GM23248 (cell line): Measurements from ENCODE around the gene TFPI. TPM values are rescaled to one million over a fixed set of nuclear protein-coding genes. Genes with fewer than 3 reads are reported as not detected.

ENCODE experiments used
- DNase-seq: peaks from one replicate; pipeline ENCODE4 v3.0.0-alpha.2; 2015
- H2AFZ ChIP-seq: fragments of 200-600 bp; sonication (generic); 2 replicates; pipeline ENCODE4 v1.6.1; 2016; ENCODE audit warnings: antibody characterized with exemption
- H3F3A ChIP-seq: fragments of 200-600 bp; sonication (generic); 2 replicates; pipeline ENCODE4 v1.6.1; 2016; ENCODE audit warnings: mild to moderate bottlenecking, antibody characterized with exemption, mixed run types; ENCODE audit not compliant: insufficient read depth
- H3K27ac ChIP-seq: fragments of 200-600 bp; sonication (generic); 2 replicates; pipeline ENCODE4 v1.5.1; 2016; ENCODE audit warnings: mild to moderate bottlenecking
- H3K27me3 ChIP-seq: fragments of 200-600 bp; sonication (generic); replicated peaks from 2 replicates; pipeline ENCODE4 v1.6.1; 2016; ENCODE audit warnings: mild to moderate bottlenecking; ENCODE audit not compliant: insufficient read depth
- H3K36me3 ChIP-seq: fragments of 200-600 bp; sonication (generic); 2 replicates; pipeline ENCODE4 v1.6.1; 2016; ENCODE audit warnings: low read depth, mild to moderate bottlenecking
- H3K4me1 ChIP-seq: fragments of 200-600 bp; sonication (generic); 2 replicates; pipeline ENCODE4 v1.6.1; 2016; ENCODE audit warnings: mild to moderate bottlenecking; ENCODE audit not compliant: insufficient read depth
- H3K4me2 ChIP-seq: fragments of 200-600 bp; sonication (generic); one replicate; pipeline ENCODE4 v1.6.1; 2016; ENCODE audit warnings: mild to moderate bottlenecking; ENCODE audit not compliant: unreplicated experiment
- H3K4me3 ChIP-seq: fragments of 200-600 bp; sonication (generic); 2 replicates; pipeline ENCODE4 v1.5.1; 2016; ENCODE audit warnings: mild to moderate bottlenecking
- H3K79me2 ChIP-seq: fragments of 200-600 bp; sonication (generic); 2 replicates; pipeline ENCODE4 v1.6.1; 2016; ENCODE audit warnings: mild to moderate bottlenecking; ENCODE audit not compliant: insufficient read depth
- H3K9ac ChIP-seq: fragments of 200-600 bp; sonication (generic); 2 replicates; pipeline ENCODE4 v1.6.1; 2016; ENCODE audit warnings: mild to moderate bottlenecking
- H3K9me2 ChIP-seq: fragments of 200-600 bp; sonication (generic); 2 replicates; pipeline ENCODE4 v1.6.1; 2016; ENCODE audit warnings: mixed run types, mild to moderate bottlenecking, moderate library complexity; ENCODE audit not compliant: insufficient read depth
- H3K9me3 ChIP-seq: fragments of 200-600 bp; sonication (generic); one replicate; pipeline ENCODE4 v1.6.1; 2017; ENCODE audit warnings: low read depth
- H4K20me1 ChIP-seq: fragments of 200-600 bp; sonication (generic); 2 replicates; pipeline ENCODE4 v1.6.0; 2016; ENCODE audit not compliant: insufficient read depth
- EZH2 ChIP-seq: fragments of 200-600 bp; sonication (generic); IDR thresholded peaks from 2 replicates; pipeline ENCODE4 v1.6.1; 2018; ENCODE audit warnings: antibody characterized with exemption, mild to moderate bottlenecking; ENCODE audit not compliant: insufficient read depth, poor library complexity, severe bottlenecking
- EZH2phosphoT487 ChIP-seq: fragments of 200-600 bp; sonication (generic); IDR thresholded peaks from 2 replicates; pipeline ENCODE4 v1.6.1; 2018; ENCODE audit warnings: antibody characterized with exemption, moderate library complexity, mild to moderate bottlenecking, low read depth; ENCODE audit not compliant: insufficient read depth
- WGBS, 2 experiments: methylation state at CpG; one replicate each; pipeline ENCODE4 v1.1.6; 2015 to 2017; ENCODE audit warnings: low lambda C conversion rate in 2 of 2, low coverage in 1 of 2; ENCODE audit errors: missing lambda C conversion rate in 2 of 2; 5-methylcytosine and 5-hydroxymethylcytosine counted together
- in situ Hi-C: fragments of 300-500 bp; cut with MboI; formaldehyde crosslinking; loops from 2 replicates; pipeline ENCODE4 v1.15.0; 2020
- polyA plus RNA-seq: library from polyadenylated mRNA; unstranded; fragments of >200 nt; fragmentation: Nextera tagmentation; extraction: Ambion mirVana; gene quantifications from 2 replicates; pipeline ENCODE4 v1.2.1, GENCODE V29; 2016
- total RNA-seq: library from RNA; depleted of rRNA; stranded (reverse); fragments of >200 nt; shearing (Covaris generic); gene quantifications from 2 replicates; pipeline ENCODE4 v1.2.3, GENCODE V29; 2014

The TFPI gene
- total and polyA plus RNA-seq, 2 experiments from 2014 or later: 48.7 to 64.4 TPM

DNA sequence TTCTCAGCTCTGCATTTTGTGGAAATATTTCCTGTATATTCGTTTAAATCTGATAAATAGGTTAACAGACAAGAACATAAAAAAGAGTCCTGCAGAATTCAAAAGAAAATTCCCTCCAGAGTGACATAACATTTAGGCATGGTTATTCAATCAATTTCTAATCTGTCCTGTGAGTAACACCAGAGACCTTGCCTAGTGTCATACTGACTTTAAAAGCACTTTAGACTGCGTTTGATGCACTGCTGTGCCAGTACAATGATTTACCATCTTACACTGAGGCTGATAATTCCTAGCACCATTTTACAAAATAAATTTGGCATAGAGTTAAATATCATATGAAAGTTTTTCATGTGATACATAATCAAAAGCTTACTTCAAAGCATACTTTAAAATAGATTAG lies 70.7 kb downstream of the TFPI start:
- H3K4me3 ChIP-seq: no peak overlapping the region
- DNase-seq: no peak
- no peak for TF ChIP-seq EZH2phosphoT487
- no peak for TF ChIP-seq EZH2
- no peaks in the 10 kb centered on the region for H3K9me3 ChIP-seq
- H3K4me1 ChIP-seq: no peaks in the 10 kb centered on the region
- H3K9me2 ChIP-seq: no peaks in the 10 kb centered on the region
- H3K27ac ChIP-seq: no peak overlapping the region
- no peaks in the 10 kb centered on the region for H3K27me3 ChIP-seq
- WGBS, 2 experiments: 0 to 10% methylated on average over 2 of the region's 2 CpGs
- H4K20me1 ChIP-seq: no peaks in the 10 kb centered on the region
- H3K79me2 ChIP-seq: no peaks in the 10 kb centered on the region
- in situ Hi-C loops: no loop called here
- H3F3A ChIP-seq: no peaks in the 10 kb centered on the region
- H3K9ac ChIP-seq: no peak overlapping the region
- H3K36me3 ChIP-seq: 0 out of 2 replicates have a peak, but pooled peaks cover 4% of the 10 kb centered on the region
- no peak overlapping the region for H3K4me2 ChIP-seq
- no peak overlapping the region for H2AFZ ChIP-seq

GRCh38 chr2:187482796-187483195 lies 71.4 kb downstream of the TFPI start:
- Histone ChIP-seq H3K27ac (no peak overlapping the region), H3K36me3 (0 out of 2 replicates have a peak, but pooled peaks cover 4% of the 10 kb centered on the region), H3K9ac (no peak overlapping the region), H4K20me1 (no peaks in the 10 kb centered on the region), H3K4me3 (no peak overlapping the region), H3K9me2 (no peaks in the 10 kb centered on the region), H3K4me1 (no peaks in the 10 kb centered on the region), H3K9me3 (no peaks in the 10 kb centered on the region), H3K79me2 (no peaks in the 10 kb centered on the region), H3F3A (no peaks in the 10 kb centered on the region), H3K4me2 (no peak overlapping the region), H2AFZ (no peak overlapping the region), H3K27me3 (no peaks in the 10 kb centered on the region)
- DNase-seq: no peak
- 90 to 93% methylated on average over 5 of the region's 5 CpGs for WGBS, 2 experiments
- in situ Hi-C loops: no loop called here
- TF ChIP-seq EZH2phosphoT487: no peak
- no peak for TF ChIP-seq EZH2

- Histone ChIP-seq H4K20me1 (no peaks in the 10 kb centered on the region), H3K27me3 (no peaks in the 10 kb centered on the region), H3K9me3 (no peaks in the 10 kb centered on the region), H3K4me2 (no peak overlapping the region), H3K4me1 (no peaks in the 10 kb centered on the region), H3K9ac (no peak overlapping the region), H3K27ac (no peak overlapping the region), H3K4me3 (no peak overlapping the region), H3K36me3 (peaks cover 12% of the 10 kb centered on the region; the same call in 1 of the 2 replicates), H2AFZ (no peak overlapping the region), H3K79me2 (no peaks in the 10 kb centered on the region), H3F3A (no peaks in the 10 kb centered on the region), H3K9me2 (no peaks in the 10 kb centered on the region)
- TF ChIP-seq EZH2 (no peak), EZH2phosphoT487 (no peak)
- 82 to 89% methylated on average over 2 to 3 of the region's 3 CpGs for WGBS, 2 experiments
- in situ Hi-C loops: no loop called here
- no peak for DNase-seq
Observed at GRCh38 chr2:187481543-187481942, 72.7 kb downstream of the TFPI start.

GRCh38 chr2:187478719-187479118 lies 75.5 kb downstream of the TFPI start:
- TF ChIP-seq EZH2phosphoT487 (no peak), EZH2 (no peak)
- no peaks in the 10 kb centered on the region for H3K9me2 ChIP-seq
- H3K9ac ChIP-seq: no peak overlapping the region
- DNase-seq: no peak
- peaks cover 8% of the 10 kb centered on the region; the same call in 1 of the 2 replicates for H3K36me3 ChIP-seq
- H3F3A ChIP-seq: no peaks in the 10 kb centered on the region
- WGBS, 2 experiments: 97 to 98% methylated on average over 2 of the region's 2 CpGs
- no peaks in the 10 kb centered on the region for H3K4me1 ChIP-seq
- in situ Hi-C loops: no loop called here
- H3K4me3 ChIP-seq: no peak overlapping the region
- H3K27me3 ChIP-seq: no peaks in the 10 kb centered on the region
- H2AFZ ChIP-seq: no peak overlapping the region
- H3K27ac ChIP-seq: no peak overlapping the region
- H3K79me2 ChIP-seq: no peaks in the 10 kb centered on the region
- H4K20me1 ChIP-seq: no peaks in the 10 kb centered on the region
- no peaks in the 10 kb centered on the region for H3K9me3 ChIP-seq
- H3K4me2 ChIP-seq: no peak overlapping the region

GRCh38 chr2:187477051-187477450 lies 77.2 kb downstream of the TFPI start:
- H2AFZ ChIP-seq: no peak overlapping the region
- no peak overlapping the region for H3K4me2 ChIP-seq
- no peaks in the 10 kb centered on the region for H3K79me2 ChIP-seq
- no peaks in the 10 kb centered on the region for H3K4me1 ChIP-seq
- no peak for DNase-seq
- H4K20me1 ChIP-seq: no peaks in the 10 kb centered on the region
- H3K9ac ChIP-seq: no peak overlapping the region
- H3K4me3 ChIP-seq: no peak overlapping the region
- no peaks in the 10 kb centered on the region for H3F3A ChIP-seq
- no peak overlapping the region for H3K27ac ChIP-seq
- H3K9me3 ChIP-seq: no peaks in the 10 kb centered on the region
- TF ChIP-seq EZH2: no peak
- TF ChIP-seq EZH2phosphoT487: no peak
- in situ Hi-C loops: no loop called here
- peaks cover 8% of the 10 kb centered on the region; the same call in 1 of the 2 replicates for H3K36me3 ChIP-seq
- no peaks in the 10 kb centered on the region for H3K9me2 ChIP-seq
- no peaks in the 10 kb centered on the region for H3K27me3 ChIP-seq
